Measurements from ENCODE around the gene ECEL1. TPM values are rescaled to one million over a fixed set of nuclear protein-coding genes. Genes with fewer than 3 reads are reported as not detected.

The ECEL1 gene
- total RNA-seq, 1 donor, result not detected

- DNase-seq (ENCODE audit: low read depth), result no peak
- H3K4me3 ChIP-seq (ENCODE audit: low read depth, low read length), result no peak overlapping the region
- TF ChIP-seq CTCF (IDR thresholded peaks at IDR 0.05; ENCODE audit: insufficient read depth, low read length), result no peak
Measured at GRCh38 chr2:232488721-232489300, 1.2 kb upstream of the ECEL1 start.

GRCh38 chr2:232488097-232488711 lies 570 bp upstream of the ECEL1 start:
- no peak for DNase-seq (ENCODE audit: low read depth)
- no peak overlapping the region for H3K4me3 ChIP-seq (ENCODE audit: low read depth, low read length)
- no peak for TF ChIP-seq CTCF (IDR thresholded peaks at IDR 0.05; ENCODE audit: insufficient read depth, low read length)

GRCh38 chr2:232486558-232487384 lies 863 bp downstream of the ECEL1 start:
- TF ChIP-seq CTCF (IDR thresholded peaks at IDR 0.05; ENCODE audit: insufficient read depth, low read length), result no peak
- DNase-seq (ENCODE audit: low read depth), result no peak
- H3K4me3 ChIP-seq (ENCODE audit: low read depth, low read length), result no peak overlapping the region

- no peak overlapping the region for H3K4me3 ChIP-seq (ENCODE audit: low read depth, low read length)
- DNase-seq (ENCODE audit: low read depth), result no peak
- no peak for TF ChIP-seq CTCF (IDR thresholded peaks at IDR 0.05; ENCODE audit: insufficient read depth, low read length)
Measured at GRCh38 chr2:232485757-232486557, 1.7 kb downstream of the ECEL1 start.

GRCh38 chr2:232485348-232485756 lies 2.3 kb downstream of the ECEL1 start:
- DNase-seq (ENCODE audit: low read depth), result no peak
- TF ChIP-seq CTCF (IDR thresholded peaks at IDR 0.05; ENCODE audit: insufficient read depth, low read length), result no peak

GRCh38 chr2:232484628-232485347 lies 2.8 kb downstream of the ECEL1 start:
- no peak overlapping the region for H3K4me3 ChIP-seq (ENCODE audit: low read depth, low read length)
- no peak for TF ChIP-seq CTCF (IDR thresholded peaks at IDR 0.05; ENCODE audit: insufficient read depth, low read length)

More at GRCh38 chr2:232485348-232485756, 2.3 kb downstream of the ECEL1 start:
- H3K4me3 ChIP-seq (ENCODE audit: low read depth, low read length), result no peak overlapping the region

More at GRCh38 chr2:232484628-232485347, 2.8 kb downstream of the ECEL1 start:
- no peak for DNase-seq (ENCODE audit: low read depth)

Measured in fibroblast of the aortic adventitia (primary cell).